Endothelial cell of umbilical vein (primary cell): ENCODE results near the gene CCDC3. TPM values are rescaled to one million over a fixed set of nuclear protein-coding genes. Genes with fewer than 3 reads are reported as not detected.

ENCODE experiments used
- BruUV-seq: library from RNA; stranded (reverse); fragments of 400-500 nt; replicated peaks from 2 replicates; lab custom pipeline; 2021; lab: Mats Ljungman, UMichigan
- CTCF ChIA-PET: fragments of 300-600, 350-600 bp; sonication (Branson Sonifier 250); formaldehyde crosslinking; loops from one replicate; lab custom pipeline; 2021; ENCODE audit warnings: antibody characterized with exemption, inconsistent platforms; lab: Charles Lee
- POLR2A ChIA-PET: fragments of 300-600, 350-600 bp; sonication (Branson Sonifier 250); formaldehyde crosslinking; loops from one replicate; lab custom pipeline; 2021; ENCODE audit warnings: antibody characterized with exemption, inconsistent platforms; lab: Charles Lee
- DNase-seq: peaks from one replicate; pipeline ENCODE4 v3.0.0-alpha.2; 2011; ENCODE audit warnings: low read depth, low spot score
- FAIRE-seq: peaks from 2 replicates; lab custom pipeline; 2011; peaks lifted over from hg19 to GRCh38; lab: Jason Lieb, UNC
- H2AFZ ChIP-seq: 2 replicates; pipeline ENCODE4 v1.6.0; 2012; ENCODE audit warnings: low read depth, low read length, control low read depth, inconsistent platforms
- H3K27ac ChIP-seq: 2 replicates; pipeline ENCODE4 v1.5.1; 2011; ENCODE audit warnings: low read depth, mild to moderate bottlenecking, control low read depth, low read length, moderate library complexity; ENCODE audit not compliant: insufficient read depth
- H3K27me3 ChIP-seq, 2 experiments: 2 replicates each; pipeline versions ENCODE4 v1.6.0 to v1.6.1; 2011; ENCODE audit warnings: low read length in 2 of 2, mixed read lengths in 1 of 2; ENCODE audit not compliant: control insufficient read depth in 2 of 2, insufficient read depth in 2 of 2
- H3K36me3 ChIP-seq, 2 experiments: 2 replicates in 1 of 2; 3 replicates in 1 of 2; pipeline ENCODE4 v1.5.1; 2011; ENCODE audit warnings: low read length in 2 of 2, mild to moderate bottlenecking in 1 of 2, moderate library complexity in 1 of 2; ENCODE audit not compliant: control insufficient read depth in 2 of 2, insufficient read depth in 2 of 2; ENCODE audit errors: extremely low read depth in 1 of 2
- H3K4me1 ChIP-seq: 3 replicates; pipeline ENCODE4 v1.5.1; 2011; ENCODE audit warnings: mild to moderate bottlenecking, low read length; ENCODE audit not compliant: control insufficient read depth, insufficient read depth; ENCODE audit errors: extremely low read depth
- H3K4me2 ChIP-seq: 2 replicates; pipeline ENCODE4 v1.6.1; 2011; ENCODE audit warnings: low read length, control low read depth, mixed read lengths; ENCODE audit not compliant: insufficient read depth
- H3K4me3 ChIP-seq, 3 experiments: fragments of 200-600 bp in 1 of 3; sonication (generic), shearing (Covaris generic) in 1 of 3; replicated peaks in 1 of 3; 2 replicates each; pipeline ENCODE4 v1.5.1; 2011 to 2016; ENCODE audit warnings: control low read depth in 3 of 3, low read length in 3 of 3, mild to moderate bottlenecking in 2 of 3, inconsistent platforms in 1 of 3, low read depth in 1 of 3, moderate library complexity in 1 of 3; ENCODE audit not compliant: insufficient read depth in 1 of 3
- H3K79me2 ChIP-seq: 2 replicates; pipeline ENCODE4 v1.6.0; 2012; ENCODE audit warnings: low read length, inconsistent platforms; ENCODE audit not compliant: control insufficient read depth, insufficient read depth
- H3K9ac ChIP-seq: replicated peaks from 2 replicates; pipeline ENCODE3; 2011; ENCODE audit warnings: low read length, control low read depth; ENCODE audit not compliant: insufficient read depth; ENCODE audit errors: extremely low read depth
- H3K9me1 ChIP-seq: replicated peaks from 3 replicates; pipeline ENCODE4 v1.6.0; 2011; ENCODE audit warnings: mild to moderate bottlenecking, low read length; ENCODE audit not compliant: control insufficient read depth, insufficient read depth; ENCODE audit errors: extremely low read depth
- H3K9me3 ChIP-seq: replicated peaks from 2 replicates; pipeline ENCODE4 v1.5.1; 2012; ENCODE audit warnings: low read length, inconsistent platforms; ENCODE audit not compliant: control insufficient read depth, insufficient read depth
- H4K20me1 ChIP-seq: replicated peaks from 2 replicates; pipeline ENCODE3; 2011; ENCODE audit warnings: mild to moderate bottlenecking, low read length; ENCODE audit not compliant: control insufficient read depth, insufficient read depth; ENCODE audit errors: extremely low read depth
- EZH2 ChIP-seq: IDR thresholded peaks from 2 replicates; pipeline ENCODE4 v1.6.1; 2012; ENCODE audit warnings: borderline replicate concordance, low read depth, mild to moderate bottlenecking, moderate library complexity, low read length, inconsistent platforms; ENCODE audit not compliant: severe bottlenecking
- FOS ChIP-seq: IDR thresholded peaks from 2 replicates; pipeline ENCODE4 v1.6.1; 2011; ENCODE audit warnings: mild to moderate bottlenecking, low read length, moderate library complexity, borderline replicate concordance; ENCODE audit not compliant: insufficient read depth
- GATA2 ChIP-seq: IDR thresholded peaks from 2 replicates; pipeline ENCODE4 v1.7.0; 2011; ENCODE audit warnings: low read depth, mild to moderate bottlenecking, moderate library complexity, mixed read lengths, low read length; ENCODE audit not compliant: insufficient read length, insufficient read depth
- JUN ChIP-seq: IDR thresholded peaks from 2 replicates; pipeline ENCODE4 v1.6.1; 2011; ENCODE audit warnings: borderline replicate concordance, low read depth; ENCODE audit not compliant: insufficient read length, insufficient read depth
- MYC ChIP-seq: IDR thresholded peaks from one replicate; pipeline ENCODE4 v1.6.1; 2011; ENCODE audit warnings: mild to moderate bottlenecking, low read depth, low read length
- POLR2A ChIP-seq: IDR thresholded peaks from 2 replicates; pipeline ENCODE4 v1.6.1; 2012; ENCODE audit warnings: low read depth, mild to moderate bottlenecking, control low read depth, low read length
- POLR2AphosphoS5 ChIP-seq: IDR thresholded peaks from 2 replicates; pipeline ENCODE4 v1.6.1; 2012; ENCODE audit warnings: low read depth, mild to moderate bottlenecking, control low read depth, low read length, moderate library complexity; ENCODE audit not compliant: insufficient read depth
- dilution Hi-C: fragments of 300-500 bp; cut with MboI; formaldehyde crosslinking; loops from one replicate; pipeline ENCODE4 v1.15.0; 2019; ENCODE audit warnings: low sequenced_read_pairs; ENCODE audit not compliant: extremely low pct_ligation_motif_present
- intact Hi-C: fragments of 100-400 bp; cut with micrococcal nuclease; formaldehyde crosslinking; loops from one replicate; pipeline ENCODE4 v1.10.0; 2022
- polyA plus RNA-seq, 4 experiments: library from polyadenylated mRNA; depleted of rRNA in 3 of 4; stranded (reverse) in 3 of 4; unstranded in 1 of 4; fragments of >200 nt; gene quantifications; 2 replicates each; pipeline versions ENCODE4 v1.2.1 to v1.2.3, GENCODE V29; 2011 to 2012; ENCODE audit warnings: missing spikeins in 1 of 4
- total RNA-seq: library from RNA; stranded (reverse); gene quantifications from 2 replicates; pipeline ENCODE4 v1.2.3, GENCODE V29; 2021
- TF ChIP-seq, protein P1 (sequence below): IDR thresholded peaks from 2 replicates; pipeline ENCODE4 v1.6.1; 2011; ENCODE audit not compliant: insufficient read depth, insufficient read length
- TF ChIP-seq, protein P2 (sequence below), 2 donors: IDR thresholded peaks; 1 replicate in 1 of 2; 2 replicates in 1 of 2; pipeline ENCODE4 v1.5.1; 2011; ENCODE audit warnings: low read length in 2 of 2, mild to moderate bottlenecking in 2 of 2, moderate library complexity in 2 of 2, control low read depth in 1 of 2, inconsistent platforms in 1 of 2, low read depth in 1 of 2; ENCODE audit not compliant: insufficient read depth in 1 of 2; ENCODE audit errors: extremely low read depth in 1 of 2

CCDC3 gene
- total and polyA plus RNA-seq, 2 donors (not counting 3 experiments of a cell fraction or from before 2014, with no cell fraction given): 0.90 to 1.4 TPM

DNA sequence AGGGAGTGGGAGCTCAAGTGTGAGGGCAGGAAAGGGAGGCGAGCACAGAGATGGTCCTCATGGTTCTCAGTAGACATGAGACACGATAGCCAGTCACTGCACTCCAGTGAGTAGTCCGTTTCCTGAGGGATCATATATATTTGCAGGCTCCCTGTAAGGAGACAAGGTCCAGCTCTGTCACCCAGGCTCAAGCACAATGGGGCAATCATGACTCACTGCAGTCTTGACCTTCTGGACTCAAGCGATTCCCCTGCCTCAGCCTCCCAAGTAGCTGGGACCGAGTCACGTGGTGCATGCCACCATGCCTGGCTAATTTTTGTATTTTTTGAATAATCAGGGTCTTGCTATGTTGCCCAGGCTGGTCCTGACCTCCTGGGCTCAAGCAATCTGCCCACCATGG is 116.7 kb downstream of the CCDC3 start:
- no peak for FAIRE-seq
- no TSS peak for BruUV-seq
- Histone ChIP-seq H3K36me3 (no peaks in the 10 kb centered on the region), H3K27me3 (no peaks in the 10 kb centered on the region), H4K20me1 (no peaks in the 10 kb centered on the region), H2AFZ (no peak overlapping the region), H3K4me3 (no peak overlapping the region), H3K4me2 (no peak overlapping the region), H3K27ac (no peak overlapping the region), H3K9me1 (no peaks in the 10 kb centered on the region), H3K9me3 (no peaks in the 10 kb centered on the region), H3K9ac (no peak overlapping the region), H3K79me2 (no peaks in the 10 kb centered on the region), H3K4me1 (no peaks in the 10 kb centered on the region)
- DNase-seq: no peak
- intact Hi-C loops (no loop called here), dilution Hi-C loops (no loop called here)
- POLR2A ChIA-PET: no interaction called here
- TF ChIP-seq FOS (no peak), POLR2A (no peak), JUN (no peak), EZH2 (no peak), POLR2AphosphoS5 (no peak), MYC (no peak), GATA2 (no peak)
- TF ChIP-seq, protein P1, sequence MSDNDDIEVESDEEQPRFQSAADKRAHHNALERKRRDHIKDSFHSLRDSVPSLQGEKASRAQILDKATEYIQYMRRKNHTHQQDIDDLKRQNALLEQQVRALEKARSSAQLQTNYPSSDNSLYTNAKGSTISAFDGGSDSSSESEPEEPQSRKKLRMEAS: no peak
- TF ChIP-seq, protein P2, sequence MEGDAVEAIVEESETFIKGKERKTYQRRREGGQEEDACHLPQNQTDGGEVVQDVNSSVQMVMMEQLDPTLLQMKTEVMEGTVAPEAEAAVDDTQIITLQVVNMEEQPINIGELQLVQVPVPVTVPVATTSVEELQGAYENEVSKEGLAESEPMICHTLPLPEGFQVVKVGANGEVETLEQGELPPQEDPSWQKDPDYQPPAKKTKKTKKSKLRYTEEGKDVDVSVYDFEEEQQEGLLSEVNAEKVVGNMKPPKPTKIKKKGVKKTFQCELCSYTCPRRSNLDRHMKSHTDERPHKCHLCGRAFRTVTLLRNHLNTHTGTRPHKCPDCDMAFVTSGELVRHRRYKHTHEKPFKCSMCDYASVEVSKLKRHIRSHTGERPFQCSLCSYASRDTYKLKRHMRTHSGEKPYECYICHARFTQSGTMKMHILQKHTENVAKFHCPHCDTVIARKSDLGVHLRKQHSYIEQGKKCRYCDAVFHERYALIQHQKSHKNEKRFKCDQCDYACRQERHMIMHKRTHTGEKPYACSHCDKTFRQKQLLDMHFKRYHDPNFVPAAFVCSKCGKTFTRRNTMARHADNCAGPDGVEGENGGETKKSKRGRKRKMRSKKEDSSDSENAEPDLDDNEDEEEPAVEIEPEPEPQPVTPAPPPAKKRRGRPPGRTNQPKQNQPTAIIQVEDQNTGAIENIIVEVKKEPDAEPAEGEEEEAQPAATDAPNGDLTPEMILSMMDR (IDR thresholded peaks at IDR 0.05; ENCODE audit: extremely low read depth in 1 of 2, insufficient read depth in 1 of 2, low read depth in 1 of 2, low read length in 2 of 2): no peak
- CTCF ChIA-PET: interaction anchor here (0.8 to 2.8 kb wide), 3 partner anchors 9 to 103 kb away, joined by 3 to 11 read pairs (median 9); no protein-coding TSS in a partner anchor
